ENCODE data around the gene CAMKK1.

CAMKK1 gene

GRCh38 chr17:3879186-3879585 lies 13.7 kb downstream of the CAMKK1 start:
- Histone ChIP-seq H3K9ac (ENCODE audit: low read depth, low read length, poor library complexity, severe bottlenecking) (no peak overlapping the region), H3K4me2 (ENCODE audit: low read depth, low read length, poor library complexity, severe bottlenecking) (no peak overlapping the region), H3K27me3 (ENCODE audit: insufficient read depth, low read length, poor library complexity, severe bottlenecking) (no peaks in the 10 kb centered on the region), H3K4me3 (ENCODE audit: low read length, poor library complexity, severe bottlenecking) (no peak overlapping the region), H4K20me1 (ENCODE audit: insufficient read depth, low read length, poor library complexity, severe bottlenecking) (no peaks in the 10 kb centered on the region), H3K36me3 (ENCODE audit: insufficient read depth, low read length) (no peaks in the 10 kb centered on the region), H3K9me2 (replicated peaks; ENCODE audit: low read depth, low read length) (no peaks in the 10 kb centered on the region), H3K4me1 (ENCODE audit: insufficient read depth, low read length, poor library complexity, severe bottlenecking) (peaks cover 3% of the 10 kb centered on the region), H3F3A (ENCODE audit: low read depth) (no peaks in the 10 kb centered on the region), H2AFZ (ENCODE audit: low read length) (no peak overlapping the region), H3K79me2 (ENCODE audit: insufficient read depth, low read length) (no peaks in the 10 kb centered on the region), H3K9me3 (ENCODE audit: insufficient read depth, low read depth, low read length) (no peaks in the 10 kb centered on the region)
- TF ChIP-seq EZH2phosphoT487 (IDR thresholded peaks at IDR 0.05; ENCODE audit: borderline replicate concordance) (no peak), CTCF (conservative IDR thresholded peaks at IDR 0.05; ENCODE audit: low read length) (no peak)

- H3K9me3 ChIP-seq (ENCODE audit: insufficient read depth, low read depth, low read length), result no peaks in the 10 kb centered on the region
- peaks cover under 1% of the 10 kb centered on the region for H3K4me1 ChIP-seq (ENCODE audit: insufficient read depth, low read length, poor library complexity, severe bottlenecking)
- no peaks in the 10 kb centered on the region for H3F3A ChIP-seq (ENCODE audit: low read depth)
- H3K36me3 ChIP-seq (ENCODE audit: insufficient read depth, low read length), result no peaks in the 10 kb centered on the region
- H3K27me3 ChIP-seq (ENCODE audit: insufficient read depth, low read length, poor library complexity, severe bottlenecking), result no peaks in the 10 kb centered on the region
- no peak overlapping the region for H2AFZ ChIP-seq (ENCODE audit: low read length)
- no peak overlapping the region for H3K4me2 ChIP-seq (ENCODE audit: low read depth, low read length, poor library complexity, severe bottlenecking)
- H4K20me1 ChIP-seq (ENCODE audit: insufficient read depth, low read length, poor library complexity, severe bottlenecking), result no peaks in the 10 kb centered on the region
- no peak for TF ChIP-seq EZH2phosphoT487 (IDR thresholded peaks at IDR 0.05; ENCODE audit: borderline replicate concordance)
- TF ChIP-seq CTCF (conservative IDR thresholded peaks at IDR 0.05; ENCODE audit: low read length), result no peak
- H3K79me2 ChIP-seq (ENCODE audit: insufficient read depth, low read length), result no peaks in the 10 kb centered on the region
- no peaks in the 10 kb centered on the region for H3K9me2 ChIP-seq (replicated peaks; ENCODE audit: low read depth, low read length)
- H3K9ac ChIP-seq (ENCODE audit: low read depth, low read length, poor library complexity, severe bottlenecking), result no peak overlapping the region
- no peak overlapping the region for H3K4me3 ChIP-seq (ENCODE audit: low read length, poor library complexity, severe bottlenecking)
These were observed 15.6 kb downstream of the CAMKK1 start for GRCh38 chr17:3877220-3877619.

GRCh38 chr17:3875317-3875716 lies 17.5 kb downstream of the CAMKK1 start:
- no peaks in the 10 kb centered on the region for H3K27me3 ChIP-seq (ENCODE audit: insufficient read depth, low read length, poor library complexity, severe bottlenecking)
- H3K9ac ChIP-seq (ENCODE audit: low read depth, low read length, poor library complexity, severe bottlenecking), result no peak overlapping the region
- H4K20me1 ChIP-seq (ENCODE audit: insufficient read depth, low read length, poor library complexity, severe bottlenecking), result no peaks in the 10 kb centered on the region
- no peaks in the 10 kb centered on the region for H3K36me3 ChIP-seq (ENCODE audit: insufficient read depth, low read length)
- TF ChIP-seq CTCF (conservative IDR thresholded peaks at IDR 0.05; ENCODE audit: low read length) (no peak), EZH2phosphoT487 (IDR thresholded peaks at IDR 0.05; ENCODE audit: borderline replicate concordance) (no peak)
- H2AFZ ChIP-seq (ENCODE audit: low read length), result no peak overlapping the region
- no peaks in the 10 kb centered on the region for H3K9me3 ChIP-seq (ENCODE audit: insufficient read depth, low read depth, low read length)
- H3F3A ChIP-seq (ENCODE audit: low read depth), result no peaks in the 10 kb centered on the region
- no peak overlapping the region for H3K4me2 ChIP-seq (ENCODE audit: low read depth, low read length, poor library complexity, severe bottlenecking)
- H3K79me2 ChIP-seq (ENCODE audit: insufficient read depth, low read length), result no peaks in the 10 kb centered on the region
- H3K9me2 ChIP-seq (replicated peaks; ENCODE audit: low read depth, low read length), result no peaks in the 10 kb centered on the region
- H3K4me3 ChIP-seq (ENCODE audit: low read length, poor library complexity, severe bottlenecking), result no peak overlapping the region
- no peaks in the 10 kb centered on the region for H3K4me1 ChIP-seq (ENCODE audit: insufficient read depth, low read length, poor library complexity, severe bottlenecking)

All from Loucy (cell line).